OCI-LY1 (cell line): Measurements from ENCODE around the gene SZT2.

Source experiments
- H2AFZ ChIP-seq: fragments of 200-600 bp; sonication (generic), shearing (Covaris generic); 2 replicates; pipeline ENCODE4 v1.6.0; 2014; ENCODE audit warnings: antibody characterized with exemption, mild to moderate bottlenecking, low read length
- H3F3A ChIP-seq: fragments of 200-600 bp; sonication (generic), shearing (Covaris generic); 2 replicates; pipeline ENCODE4 v1.6.0; 2014; ENCODE audit warnings: mild to moderate bottlenecking, antibody characterized with exemption, low read length, moderate library complexity; ENCODE audit not compliant: insufficient read depth
- H3K27ac ChIP-seq: fragments of 200-600 bp; sonication (generic); 2 replicates; pipeline ENCODE4 v1.5.1; 2014; ENCODE audit warnings: low read length, mixed run types, mild to moderate bottlenecking, low read depth; ENCODE audit not compliant: poor library complexity, severe bottlenecking
- H3K27me3 ChIP-seq: fragments of 200-600 bp; sonication (generic); 2 replicates; pipeline ENCODE4 v1.6.0; 2014; ENCODE audit warnings: antibody characterized with exemption, mild to moderate bottlenecking, low read length, moderate library complexity; ENCODE audit not compliant: insufficient read depth
- H3K36me3 ChIP-seq: fragments of 200-600 bp; sonication (generic); 2 replicates; pipeline ENCODE4 v1.6.1; 2014; ENCODE audit warnings: mild to moderate bottlenecking, antibody characterized with exemption, low read length, moderate library complexity, mixed read lengths; ENCODE audit not compliant: insufficient read depth
- H3K4me1 ChIP-seq: fragments of 200-600 bp; sonication (generic); 2 replicates; pipeline ENCODE4 v1.5.1; 2014; ENCODE audit warnings: mild to moderate bottlenecking, low read length, moderate library complexity; ENCODE audit not compliant: insufficient read depth, severe bottlenecking
- H3K4me2 ChIP-seq: fragments of 200-600 bp; sonication (generic), shearing (Covaris generic); 2 replicates; pipeline ENCODE4 v1.6.1; 2014; ENCODE audit warnings: low read length
- H3K4me3 ChIP-seq: fragments of 200-600 bp; sonication (generic); 2 replicates; pipeline ENCODE4 v1.5.1; 2014; ENCODE audit warnings: low read length, low read depth, mild to moderate bottlenecking, mixed read lengths; ENCODE audit not compliant: poor library complexity, severe bottlenecking
- H3K79me2 ChIP-seq: fragments of 200-600 bp; shearing (Covaris generic); 2 replicates; pipeline ENCODE4 v1.6.1; 2016; ENCODE audit warnings: mixed run types, low read length, mixed read lengths; ENCODE audit not compliant: insufficient read depth
- H3K9ac ChIP-seq: fragments of 200-600 bp; sonication (generic), shearing (Covaris generic); 2 replicates; pipeline ENCODE4 v1.6.1; 2014; ENCODE audit warnings: mild to moderate bottlenecking, low read length, mixed read lengths
- H3K9me2 ChIP-seq: fragments of 200-600 bp; sonication (generic), shearing (Covaris generic); 2 replicates; pipeline ENCODE4 v1.6.1; 2014; ENCODE audit warnings: low read depth, mild to moderate bottlenecking, low read length, mixed read lengths
- H3K9me3 ChIP-seq: fragments of 200-600 bp; shearing (Covaris generic); 2 replicates; pipeline ENCODE4 v1.6.1; 2014; ENCODE audit warnings: low read length, mixed read lengths
- H4K20me1 ChIP-seq: fragments of 200-600 bp; sonication (generic), shearing (Covaris generic); 2 replicates; pipeline ENCODE4 v1.6.0; 2016; ENCODE audit warnings: mild to moderate bottlenecking, low read length; ENCODE audit not compliant: insufficient read depth
- CTCF ChIP-seq: fragments of 200-600 bp; sonication (generic), shearing (Covaris generic); IDR thresholded peaks from 2 replicates; pipeline ENCODE4 v1.5.1; 2017; ENCODE audit warnings: mild to moderate bottlenecking, antibody characterized with exemption, low read length, moderate library complexity, mixed read lengths
- EZH2 ChIP-seq: fragments of 200-600 bp; sonication (generic), shearing (Covaris generic); IDR thresholded peaks from 2 replicates; pipeline ENCODE4 v1.8.0; 2017; ENCODE audit warnings: borderline replicate concordance, mixed run types, mild to moderate bottlenecking, antibody characterized with exemption, low read length, moderate library complexity, mixed read lengths

Gene SZT2

GRCh38 chr1:43477716-43478115, 88.0 kb downstream of the SZT2 start:
- no peaks in the 10 kb centered on the region for H3K4me1 ChIP-seq
- H4K20me1 ChIP-seq = no peaks in the 10 kb centered on the region
- H3K79me2 ChIP-seq = no peaks in the 10 kb centered on the region
- H3F3A ChIP-seq = no peaks in the 10 kb centered on the region
- TF ChIP-seq EZH2 = no peak
- no peak for TF ChIP-seq CTCF
- H3K9ac ChIP-seq = no peak overlapping the region
- H3K36me3 ChIP-seq = no peaks in the 10 kb centered on the region
- no peak overlapping the region for H2AFZ ChIP-seq
- no peaks in the 10 kb centered on the region for H3K9me2 ChIP-seq
- no peaks in the 10 kb centered on the region for H3K27me3 ChIP-seq
- H3K9me3 ChIP-seq = 0 out of 2 replicates have a peak, but pooled peaks cover 3% of the 10 kb centered on the region
- no peak overlapping the region for H3K27ac ChIP-seq
- H3K4me3 ChIP-seq = no peak overlapping the region
- H3K4me2 ChIP-seq = no peak overlapping the region

DNA sequence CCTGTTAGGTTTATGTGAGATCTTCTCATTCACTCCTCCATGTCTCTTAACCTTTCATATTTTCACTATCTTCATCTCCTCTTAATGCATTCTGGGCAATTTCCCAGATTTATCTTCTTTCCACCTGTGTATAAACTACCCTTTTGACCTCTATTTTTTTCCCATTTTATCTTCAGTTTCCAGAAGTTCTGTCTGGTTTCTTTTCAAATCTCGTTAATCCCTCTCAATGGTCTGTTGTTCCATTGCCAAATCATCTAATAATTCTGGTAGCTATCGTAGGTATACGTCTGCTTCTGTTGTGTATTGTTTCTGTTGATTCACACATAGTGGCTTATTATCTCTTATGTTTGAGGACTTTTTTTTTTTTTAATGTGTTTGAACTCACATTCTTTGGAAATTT, 89.7 kb downstream of the SZT2 start:
- no peaks in the 10 kb centered on the region for H3F3A ChIP-seq
- H4K20me1 ChIP-seq = no peaks in the 10 kb centered on the region
- H2AFZ ChIP-seq = no peak overlapping the region
- no peak for TF ChIP-seq EZH2
- no peak overlapping the region for H3K4me3 ChIP-seq
- H3K79me2 ChIP-seq = no peaks in the 10 kb centered on the region
- H3K4me2 ChIP-seq = no peak overlapping the region
- no peaks in the 10 kb centered on the region for H3K9me2 ChIP-seq
- H3K27ac ChIP-seq = no peak overlapping the region
- H3K36me3 ChIP-seq = no peaks in the 10 kb centered on the region
- H3K27me3 ChIP-seq = no peaks in the 10 kb centered on the region
- H3K4me1 ChIP-seq = no peaks in the 10 kb centered on the region
- H3K9me3 ChIP-seq = 0 out of 2 replicates have a peak, but pooled peaks cover 3% of the 10 kb centered on the region
- H3K9ac ChIP-seq = no peak overlapping the region

- no peak overlapping the region for H3K4me2 ChIP-seq
- H3K36me3 ChIP-seq = no peaks in the 10 kb centered on the region
- H4K20me1 ChIP-seq = no peaks in the 10 kb centered on the region
- TF ChIP-seq CTCF (no peak), EZH2 (no peak)
- no peaks in the 10 kb centered on the region for H3K79me2 ChIP-seq
- no peaks in the 10 kb centered on the region for H3K9me2 ChIP-seq
- H3K9ac ChIP-seq = no peak overlapping the region
- no peaks in the 10 kb centered on the region for H3K27me3 ChIP-seq
- no peaks in the 10 kb centered on the region for H3F3A ChIP-seq
- no peak overlapping the region for H3K27ac ChIP-seq
- 0 out of 2 replicates have a peak, but pooled peaks cover 3% of the 10 kb centered on the region for H3K9me3 ChIP-seq
- H3K4me3 ChIP-seq = no peak overlapping the region
- H3K4me1 ChIP-seq = no peaks in the 10 kb centered on the region
- H2AFZ ChIP-seq = no peak overlapping the region
These were observed 91.8 kb downstream of the SZT2 start for GRCh38 chr1:43481491-43481890.

DNA sequence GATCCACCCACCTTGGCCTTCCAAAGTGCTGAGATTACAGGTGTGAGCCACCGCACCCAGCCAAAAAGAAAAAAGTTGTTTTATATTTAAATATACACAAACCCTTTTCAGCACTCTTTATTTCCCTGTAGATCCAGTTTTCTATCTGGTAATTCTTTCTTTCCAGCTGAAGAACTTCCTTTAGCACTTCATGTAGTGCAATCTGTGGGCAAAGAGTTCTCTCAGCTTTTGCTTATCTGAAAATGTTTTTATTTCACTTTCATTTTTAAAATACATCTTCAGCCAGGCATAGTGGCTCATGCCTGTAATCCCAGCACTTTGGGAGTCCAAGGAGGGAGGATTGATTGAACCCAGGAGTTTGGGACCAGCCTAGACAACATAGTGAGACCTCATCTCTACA, 92.5 kb downstream of the SZT2 start:
- no peaks in the 10 kb centered on the region for H3K36me3 ChIP-seq
- no peaks in the 10 kb centered on the region for H3K27me3 ChIP-seq
- H3K4me2 ChIP-seq = no peak overlapping the region
- TF ChIP-seq CTCF = no peak
- no peak for TF ChIP-seq EZH2
- H3K27ac ChIP-seq = no peak overlapping the region
- H3K4me3 ChIP-seq = no peak overlapping the region
- H3F3A ChIP-seq = no peaks in the 10 kb centered on the region
- no peaks in the 10 kb centered on the region for H3K79me2 ChIP-seq
- no peaks in the 10 kb centered on the region for H3K4me1 ChIP-seq
- H3K9me2 ChIP-seq = no peaks in the 10 kb centered on the region
- no peak overlapping the region for H2AFZ ChIP-seq
- H4K20me1 ChIP-seq = no peaks in the 10 kb centered on the region
- H3K9ac ChIP-seq = no peak overlapping the region
- 0 out of 2 replicates have a peak, but pooled peaks cover 1% of the 10 kb centered on the region for H3K9me3 ChIP-seq
